GM21423 (cell line): ENCODE results near the gene MLLT10.
"Not testable (repeated sequence)": the region's sequence is repeated elsewhere in the genome, so short reads cannot be mapped to it uniquely, and the experiment has no call there.

Experiments
- ATAC-seq: cut with Tn5 transposase; IDR thresholded peaks from one replicate; pipeline ENCODE4 v1.9.1; 2021; ENCODE audit warnings: mild to moderate bottlenecking, moderate library complexity; ENCODE audit not compliant: unreplicated experiment

Gene MLLT10

DNA sequence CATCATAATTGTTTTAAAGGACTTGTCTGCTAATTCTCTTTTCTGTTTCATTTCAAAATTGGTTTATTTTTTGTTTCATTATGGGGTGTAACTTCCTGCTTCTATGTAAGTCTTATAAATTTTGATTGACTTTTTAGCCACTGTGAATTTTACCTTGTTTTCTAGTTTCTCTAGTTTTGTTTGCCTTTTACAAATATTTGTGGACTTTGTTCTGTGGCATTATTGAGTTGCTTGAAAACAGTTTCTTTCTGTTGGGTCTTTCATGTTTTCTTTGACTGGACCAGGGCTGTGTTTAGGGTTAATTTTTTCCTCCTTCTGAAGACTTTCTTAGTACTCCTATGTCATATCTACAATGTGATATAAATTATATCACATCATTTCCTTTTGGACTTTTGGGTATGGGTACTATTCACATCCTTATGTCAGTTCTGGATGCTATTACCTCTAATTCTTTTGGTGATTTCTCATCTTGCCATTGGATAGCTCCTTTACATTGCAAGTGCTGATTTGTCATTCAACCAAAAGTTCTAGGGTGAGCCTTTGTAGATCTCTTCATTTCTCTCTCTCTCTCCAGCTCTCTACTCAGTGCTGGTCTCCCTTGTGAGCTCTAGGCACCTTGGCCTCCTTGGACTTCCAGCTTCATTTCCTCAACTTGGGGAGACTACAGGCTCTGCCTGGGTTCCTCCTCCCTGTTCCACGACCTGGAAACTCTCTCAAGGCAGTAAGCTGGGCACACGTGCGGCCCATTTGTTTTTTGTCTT, 36.9 kb downstream of the MLLT10 start:
- no peak for ATAC-seq

DNA sequence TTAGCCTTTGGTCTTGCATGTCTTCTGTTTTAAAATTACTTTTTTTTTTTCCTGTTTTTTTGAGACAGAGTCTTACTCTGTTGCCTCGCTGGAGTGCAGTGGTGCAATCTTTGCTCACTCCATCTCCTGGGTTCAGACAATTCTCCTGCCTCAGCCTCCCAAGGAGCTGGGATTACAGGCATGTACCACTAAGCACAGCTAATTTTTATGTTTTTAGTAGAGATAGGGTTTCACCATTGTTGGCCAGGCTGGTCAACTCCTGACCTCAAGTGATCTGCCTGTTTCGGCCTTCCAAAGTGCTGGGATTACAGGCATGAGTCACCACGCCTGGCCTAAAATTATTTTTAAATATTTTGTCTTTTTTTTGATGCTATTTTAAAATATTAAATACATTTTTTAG, 38.5 kb downstream of the MLLT10 start:
- no peak for ATAC-seq

- not testable (repeated sequence) for ATAC-seq
These were observed 40.5 kb downstream of the MLLT10 start for GRCh38 chr10:21574514-21574913.

GRCh38 chr10:21579291-21579690, 45.3 kb downstream of the MLLT10 start:
- ATAC-seq = no peak

- ATAC-seq = peak; percentile 74
These were observed 47.4 kb downstream of the MLLT10 start for GRCh38 chr10:21581421-21581834.

GRCh38 chr10:21584834-21585530, 51.0 kb downstream of the MLLT10 start:
- no peak for ATAC-seq

- ATAC-seq = no peak
These were observed 53.4 kb downstream of the MLLT10 start for GRCh38 chr10:21587391-21587790.

- ATAC-seq = not testable (repeated sequence)
These were observed 54.1 kb downstream of the MLLT10 start for GRCh38 chr10:21588159-21588558.

DNA sequence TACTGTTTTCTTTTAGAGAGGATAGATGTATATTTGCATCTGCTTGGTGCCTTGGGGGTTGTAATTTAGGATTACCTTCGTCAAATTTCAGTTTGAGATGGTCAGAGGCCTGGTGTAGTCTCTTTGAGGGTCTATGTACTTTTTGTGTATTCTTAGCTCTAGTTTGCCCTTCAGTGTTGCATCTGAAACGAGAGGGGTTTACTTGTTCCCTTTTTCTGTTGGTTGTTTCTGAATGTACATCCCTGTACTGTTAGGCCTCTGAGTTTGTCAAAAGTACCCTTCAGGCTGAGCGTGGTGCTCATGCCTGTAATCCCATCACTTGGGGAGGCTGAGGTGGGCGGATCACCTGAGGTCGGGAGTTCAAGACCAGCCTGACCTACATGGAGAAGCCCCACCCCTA, 60.0 kb downstream of the MLLT10 start:
- no peak for ATAC-seq

GRCh38 chr10:21599582-21599981, 65.5 kb downstream of the MLLT10 start:
- no peak for ATAC-seq

- ATAC-seq = no peak
These were observed 66.9 kb downstream of the MLLT10 start for GRCh38 chr10:21600804-21601433.

GRCh38 chr10:21602313-21602712, 68.3 kb downstream of the MLLT10 start:
- no peak for ATAC-seq

GRCh38 chr10:21603721-21604120, 69.7 kb downstream of the MLLT10 start:
- ATAC-seq = no peak

DNA sequence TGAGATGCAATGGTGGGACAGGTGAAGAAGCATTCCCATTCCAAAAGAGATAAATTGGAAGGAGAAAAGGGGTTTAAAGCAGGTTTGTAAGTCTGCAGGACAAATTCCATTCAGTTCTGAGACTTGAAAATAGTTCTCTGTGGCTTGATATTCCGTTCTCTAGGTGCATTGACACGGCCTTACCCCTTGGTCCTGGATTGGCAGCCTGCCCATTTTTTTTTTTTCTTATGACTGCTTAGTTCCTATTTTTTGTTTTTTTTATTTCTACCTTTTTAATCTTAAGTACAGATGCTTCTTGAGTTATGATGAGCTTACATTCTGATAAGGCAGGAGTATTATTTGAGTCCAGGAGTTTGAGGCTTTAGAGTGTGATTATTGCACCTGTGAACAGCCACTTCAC, 70.6 kb downstream of the MLLT10 start:
- no peak for ATAC-seq

GRCh38 chr10:21607907-21608306, 73.9 kb downstream of the MLLT10 start:
- no peak for ATAC-seq

DNA sequence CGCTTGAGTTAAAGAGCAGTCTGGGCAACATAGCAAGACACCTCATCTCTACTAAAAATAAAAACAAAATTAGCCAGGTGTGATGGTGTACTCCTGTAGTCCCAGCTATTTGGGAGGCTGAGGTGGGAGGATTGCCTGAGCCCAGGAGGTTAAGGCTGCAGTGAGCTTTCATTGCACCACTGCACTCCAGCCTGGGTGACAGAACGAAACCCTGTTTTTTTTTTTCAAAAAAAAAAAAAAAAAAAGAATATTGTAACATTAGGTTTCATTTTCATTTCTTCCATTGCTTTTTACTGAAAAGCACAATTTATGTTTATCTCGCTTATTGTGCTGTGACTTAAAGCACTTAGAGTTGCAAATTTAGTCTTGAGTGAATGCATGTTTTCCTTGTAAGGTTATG, 80.0 kb downstream of the MLLT10 start:
- no peak for ATAC-seq

DNA sequence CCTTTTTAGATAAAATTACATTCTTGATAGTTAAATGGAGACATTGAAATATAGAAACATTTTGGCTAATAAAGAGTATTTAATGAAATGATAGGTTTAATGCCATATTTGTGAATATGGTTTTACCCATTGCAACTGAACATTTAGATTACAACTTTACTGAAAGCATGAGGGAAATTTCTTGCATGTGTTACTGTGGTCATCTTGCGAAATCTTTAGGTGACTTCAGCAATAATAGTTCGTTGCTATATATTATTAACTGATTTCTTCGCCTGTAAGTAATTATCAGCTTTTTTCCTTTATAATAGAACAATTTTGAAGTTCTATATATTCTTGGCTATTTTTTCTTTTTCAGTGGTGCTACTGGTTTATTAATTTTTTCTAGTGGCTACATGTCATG, 83.2 kb downstream of the MLLT10 start:
- no peak for ATAC-seq

GRCh38 chr10:21623291-21623690, 89.3 kb downstream of the MLLT10 start:
- no peak for ATAC-seq

DNA sequence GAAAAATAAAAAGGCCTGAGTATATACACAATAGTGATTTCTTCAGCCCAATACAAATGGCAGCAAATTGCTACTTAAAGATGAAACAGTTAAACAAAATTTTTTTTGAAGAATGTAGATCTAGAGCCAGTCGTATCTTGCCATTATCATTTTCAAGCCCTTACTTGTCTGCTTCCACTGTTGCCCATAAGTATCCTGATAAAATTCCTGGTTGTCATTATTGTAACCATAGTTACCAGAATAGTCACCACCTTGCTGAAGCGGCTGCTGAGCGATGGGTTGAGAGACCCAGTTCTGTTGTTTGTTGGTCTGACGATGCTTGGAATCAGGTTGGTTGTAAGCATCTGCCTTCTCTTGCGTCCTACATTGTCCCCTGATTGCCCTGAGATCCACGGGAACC, 90.4 kb downstream of the MLLT10 start:
- not testable (repeated sequence) for ATAC-seq

- ATAC-seq = no peak
These were observed 90.9 kb downstream of the MLLT10 start for GRCh38 chr10:21624951-21625350.

DNA sequence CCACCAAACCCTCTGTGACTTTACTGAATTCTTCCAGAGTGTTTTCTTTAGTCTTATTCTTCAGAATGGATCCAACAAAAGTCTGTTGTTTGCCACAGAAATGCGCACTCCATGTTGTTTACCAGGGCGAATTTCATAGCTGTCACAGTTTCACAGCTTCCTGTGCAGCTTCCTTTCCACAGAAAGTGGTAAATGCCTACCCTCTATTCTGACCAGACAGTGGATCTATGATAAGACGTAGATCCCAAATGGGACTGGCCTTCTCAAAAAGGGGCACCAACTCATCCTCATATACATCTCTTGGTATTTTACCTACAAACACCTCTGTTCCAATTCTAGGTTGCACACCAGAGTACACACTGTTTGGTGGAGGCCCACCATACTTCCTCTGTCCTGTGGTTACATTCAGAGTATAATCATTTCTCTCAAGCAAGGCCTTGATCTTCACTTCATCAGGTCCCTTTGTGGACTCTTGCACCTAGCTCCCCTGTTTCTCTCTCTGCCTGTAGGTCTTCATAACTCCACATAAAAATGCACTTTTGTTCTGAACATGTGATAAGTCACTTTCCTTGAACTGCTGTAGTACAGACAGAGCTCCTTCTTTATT, 91.7 kb downstream of the MLLT10 start:
- ATAC-seq = no peak
